SK-N-SH treated with all-trans-retinoic acid at 6 μM for 48 hours (cell line): ENCODE data around the gene SULT2B1.

ENCODE experiments used
- ARNTL ChIP-seq: fragments of 450-650 bp; formaldehyde crosslinking; IDR thresholded peaks from 2 replicates; pipeline ENCODE4 v1.5.0; 2020; ENCODE audit warnings: low read depth, mild to moderate bottlenecking, moderate library complexity, borderline replicate concordance
- CREB5 ChIP-seq: fragments of 250-450 bp; sonication (Bioruptor Pico); IDR thresholded peaks from 2 replicates; pipeline ENCODE4 v1.5.1; 2020; ENCODE audit warnings: low read depth, mild to moderate bottlenecking, moderate library complexity
- TCF4 ChIP-seq: fragments of 250-450 bp; sonication (Bioruptor Pico); IDR thresholded peaks from 2 replicates; pipeline ENCODE4 v1.8.0; 2021; ENCODE audit warnings: mild to moderate bottlenecking, moderate library complexity, borderline replicate concordance
- ZFP3 ChIP-seq: fragments of 250-450 bp; sonication (Bioruptor Pico); IDR thresholded peaks from 2 replicates; pipeline ENCODE4 v1.5.0; 2020; ENCODE audit warnings: mild to moderate bottlenecking, moderate library complexity
- ZFP30 ChIP-seq: fragments of 450-650 bp; formaldehyde crosslinking; IDR thresholded peaks from 2 replicates; pipeline ENCODE4 v1.5.0; 2022; ENCODE audit warnings: mild to moderate bottlenecking, moderate library complexity
- TF ChIP-seq, protein P1 (sequence below): fragments of 250-450 bp; sonication (Bioruptor Pico); IDR thresholded peaks from 2 replicates; pipeline ENCODE4 v1.8.0; 2020; ENCODE audit warnings: mild to moderate bottlenecking, moderate library complexity, borderline replicate concordance
- TF ChIP-seq, protein P2 (sequence below): fragments of 250-450 bp; sonication (Bioruptor Pico); IDR thresholded peaks from 2 replicates; pipeline ENCODE4 v1.5.1; 2021; ENCODE audit warnings: mild to moderate bottlenecking, moderate library complexity

DNA sequence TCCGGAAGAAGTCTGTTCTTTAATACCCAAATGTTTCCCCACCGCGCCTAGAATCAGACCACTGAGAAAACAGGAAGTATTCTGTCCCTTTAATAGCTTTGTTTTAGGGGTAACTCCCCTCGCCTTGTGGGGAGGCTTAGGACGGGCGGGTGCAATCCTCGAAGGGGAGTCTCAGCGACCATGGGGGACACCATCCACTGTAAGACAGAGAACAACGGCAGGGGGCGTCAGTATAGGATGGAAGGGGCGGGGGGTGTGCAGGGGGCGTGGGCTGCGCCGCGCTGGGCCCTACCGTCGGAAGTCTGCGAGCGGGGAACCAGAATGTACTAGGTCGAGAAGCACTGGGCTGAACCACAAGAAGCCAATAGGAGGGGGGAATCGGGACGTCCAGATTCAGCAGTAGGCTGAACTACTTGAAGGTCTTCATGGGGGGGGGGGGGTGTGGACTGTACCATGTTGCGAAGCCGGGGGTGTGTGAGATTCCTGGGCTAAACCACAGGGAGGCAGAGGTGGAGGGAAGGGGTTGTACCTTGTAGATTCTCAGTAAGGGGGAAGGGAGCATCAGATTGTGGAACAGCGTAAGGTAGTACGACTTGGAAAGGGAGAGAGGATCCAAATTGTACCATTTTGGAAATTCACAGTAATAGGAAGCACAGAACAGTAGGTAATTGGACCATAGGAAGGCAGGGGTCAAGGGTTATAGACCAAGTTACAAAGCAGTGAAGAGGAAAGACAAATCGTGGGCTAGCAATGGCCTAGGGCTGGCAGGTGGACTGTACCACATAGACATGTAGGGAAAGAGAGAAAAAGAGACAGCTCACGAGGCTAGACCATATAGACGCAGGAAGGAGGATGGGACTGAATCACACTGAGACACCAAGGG is 86.2 kb downstream of the SULT2B1 start:
- no peak for TF ChIP-seq TCF4 (CRISPR knock-in tag)
- no peak for TF ChIP-seq ZFP30 (CRISPR knock-in tag)
- TF ChIP-seq, protein P1, sequence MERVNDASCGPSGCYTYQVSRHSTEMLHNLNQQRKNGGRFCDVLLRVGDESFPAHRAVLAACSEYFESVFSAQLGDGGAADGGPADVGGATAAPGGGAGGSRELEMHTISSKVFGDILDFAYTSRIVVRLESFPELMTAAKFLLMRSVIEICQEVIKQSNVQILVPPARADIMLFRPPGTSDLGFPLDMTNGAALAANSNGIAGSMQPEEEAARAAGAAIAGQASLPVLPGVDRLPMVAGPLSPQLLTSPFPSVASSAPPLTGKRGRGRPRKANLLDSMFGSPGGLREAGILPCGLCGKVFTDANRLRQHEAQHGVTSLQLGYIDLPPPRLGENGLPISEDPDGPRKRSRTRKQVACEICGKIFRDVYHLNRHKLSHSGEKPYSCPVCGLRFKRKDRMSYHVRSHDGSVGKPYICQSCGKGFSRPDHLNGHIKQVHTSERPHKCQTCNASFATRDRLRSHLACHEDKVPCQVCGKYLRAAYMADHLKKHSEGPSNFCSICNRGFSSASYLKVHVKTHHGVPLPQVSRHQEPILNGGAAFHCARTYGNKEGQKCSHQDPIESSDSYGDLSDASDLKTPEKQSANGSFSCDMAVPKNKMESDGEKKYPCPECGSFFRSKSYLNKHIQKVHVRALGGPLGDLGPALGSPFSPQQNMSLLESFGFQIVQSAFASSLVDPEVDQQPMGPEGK (CRISPR knock-in tag), result no peak
- TF ChIP-seq ARNTL (CRISPR knock-in tag), result no peak
- no peak for TF ChIP-seq CREB5 (CRISPR knock-in tag)
- no peak for TF ChIP-seq ZFP3 (CRISPR knock-in tag)
- TF ChIP-seq, protein P2, sequence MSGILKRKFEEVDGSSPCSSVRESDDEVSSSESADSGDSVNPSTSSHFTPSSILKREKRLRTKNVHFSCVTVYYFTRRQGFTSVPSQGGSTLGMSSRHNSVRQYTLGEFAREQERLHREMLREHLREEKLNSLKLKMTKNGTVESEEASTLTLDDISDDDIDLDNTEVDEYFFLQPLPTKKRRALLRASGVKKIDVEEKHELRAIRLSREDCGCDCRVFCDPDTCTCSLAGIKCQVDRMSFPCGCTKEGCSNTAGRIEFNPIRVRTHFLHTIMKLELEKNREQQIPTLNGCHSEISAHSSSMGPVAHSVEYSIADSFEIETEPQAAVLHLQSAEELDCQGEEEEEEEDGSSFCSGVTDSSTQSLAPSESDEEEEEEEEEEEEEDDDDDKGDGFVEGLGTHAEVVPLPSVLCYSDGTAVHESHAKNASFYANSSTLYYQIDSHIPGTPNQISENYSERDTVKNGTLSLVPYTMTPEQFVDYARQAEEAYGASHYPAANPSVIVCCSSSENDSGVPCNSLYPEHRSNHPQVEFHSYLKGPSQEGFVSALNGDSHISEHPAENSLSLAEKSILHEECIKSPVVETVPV, result no peak
